Ascending aorta (tissue), 2 donors: ENCODE measurements around the gene SIKE1. TPM values are rescaled to one million over a fixed set of nuclear protein-coding genes. Genes with fewer than 3 reads are reported as not detected.

Source experiments
- DNase-seq, 2 donors: peaks; one replicate each; pipeline ENCODE4 v3.0.0-alpha.2; 2019; ENCODE audit warnings: low spot score in 2 of 2
- H3K27ac ChIP-seq, 2 donors: fragments of 200-600 bp; sonication (generic); one replicate each; pipeline ENCODE4 v1.5.1; 2016 to 2017; ENCODE audit warnings: mild to moderate bottlenecking in 1 of 2
- H3K27me3 ChIP-seq: fragments of 200-600 bp; sonication (generic); one replicate; pipeline ENCODE4 v1.5.1; 2017
- H3K36me3 ChIP-seq, 2 donors: fragments of 200-600 bp; sonication (generic); one replicate each; pipeline ENCODE4 v1.5.1; 2016
- H3K4me1 ChIP-seq, 2 donors: fragments of 200-600 bp; sonication (generic); one replicate each; pipeline ENCODE4 v1.5.1; 2016 to 2017; ENCODE audit warnings: mild to moderate bottlenecking in 1 of 2
- H3K4me3 ChIP-seq, 2 donors: fragments of 200-600 bp; sonication (generic); one replicate each; pipeline ENCODE4 v1.5.1; 2016 to 2017; ENCODE audit warnings: mild to moderate bottlenecking in 1 of 2
- H3K9me3 ChIP-seq, 2 donors: fragments of 200-600 bp; sonication (generic); one replicate each; pipeline ENCODE4 v1.5.1; 2016
- CTCF ChIP-seq, 3 experiments: fragments of 200-600 bp in 2 of 3; fragments of 450-650 bp in 1 of 3; sonication (generic) in 2 of 3; IDR thresholded peaks; one replicate each; pipeline ENCODE4 v1.5.1; 2016 to 2019; ENCODE audit warnings: antibody characterized with exemption in 3 of 3, mild to moderate bottlenecking in 1 of 3, moderate library complexity in 1 of 3
- intact Hi-C: fragments of 100-400 bp; cut with DNase I; formaldehyde crosslinking; loops from one replicate; pipeline ENCODE4 v1.15.1; 2023
- total RNA-seq: library from RNA; depleted of rRNA; stranded (reverse); fragments of >200 nt; gene quantifications from one replicate; pipeline ENCODE4 v1.1.0, GENCODE V29; 2016

The SIKE1 gene
- total RNA-seq, 1 donor from 2014 or later: 17.1 TPM

GRCh38 chr1:114740331-114740730 is 40.2 kb downstream of the SIKE1 start:
- no peak for DNase-seq
- H3K27ac ChIP-seq: no peak overlapping the region
- H3K9me3 ChIP-seq: no peaks in the 10 kb centered on the region
- TF ChIP-seq CTCF (IDR thresholded peaks at IDR 0.05): no peak
- no peak overlapping the region for H3K4me3 ChIP-seq
- peaks cover 33 to 50% of the 10 kb centered on the region in 2 donors for H3K36me3 ChIP-seq
- H3K4me1 ChIP-seq: no peaks in the 10 kb centered on the region
- no peaks in the 10 kb centered on the region for H3K27me3 ChIP-seq
- intact Hi-C loops: no loop called here

GRCh38 chr1:114737314-114737849 is 43.1 kb downstream of the SIKE1 start:
- Histone ChIP-seq H3K4me3 (no peak overlapping the region), H3K36me3 (peaks cover 52 to 65% of the 10 kb centered on the region in 2 donors), H3K27ac (no peak overlapping the region), H3K27me3 (no peaks in the 10 kb centered on the region), H3K9me3 (no peaks in the 10 kb centered on the region), H3K4me1 (no peaks in the 10 kb centered on the region)
- TF ChIP-seq CTCF (IDR thresholded peaks at IDR 0.05): no peak
- intact Hi-C loops: no loop called here
- DNase-seq: no peak

- Histone ChIP-seq H3K27me3 (no peaks in the 10 kb centered on the region), H3K36me3 (peaks cover 63 to 76% of the 10 kb centered on the region in 2 donors), H3K4me3 (no peak overlapping the region), H3K4me1 (no peaks in the 10 kb centered on the region), H3K27ac (no peak overlapping the region), H3K9me3 (no peaks in the 10 kb centered on the region)
- no peak for DNase-seq
- no peak for TF ChIP-seq CTCF (IDR thresholded peaks at IDR 0.05)
- intact Hi-C loops: no loop called here
Observed at GRCh38 chr1:114735479-114735878, 45.0 kb downstream of the SIKE1 start.

GRCh38 chr1:114729782-114730181 is 50.7 kb downstream of the SIKE1 start:
- no peak for DNase-seq
- intact Hi-C loops: no loop called here

GRCh38 chr1:114728553-114728952 is 51.9 kb downstream of the SIKE1 start:
- no peaks in the 10 kb centered on the region for H3K4me1 ChIP-seq
- peaks cover 63 to 89% of the 10 kb centered on the region in 2 donors for H3K36me3 ChIP-seq
- H3K27me3 ChIP-seq: no peaks in the 10 kb centered on the region
- no peak overlapping the region for H3K4me3 ChIP-seq
- DNase-seq: no peak
- no peak for TF ChIP-seq CTCF (IDR thresholded peaks at IDR 0.05)
- no peaks in the 10 kb centered on the region for H3K9me3 ChIP-seq
- H3K27ac ChIP-seq: no peak overlapping the region
- intact Hi-C loops: no loop called here

More at GRCh38 chr1:114729782-114730181, 50.7 kb downstream of the SIKE1 start:
- no peak for TF ChIP-seq CTCF (IDR thresholded peaks at IDR 0.05)
- Histone ChIP-seq H3K9me3 (no peaks in the 10 kb centered on the region), H3K4me1 (no peaks in the 10 kb centered on the region), H3K36me3 (peaks cover 53 to 90% of the 10 kb centered on the region in 2 donors), H3K27ac (no peak overlapping the region), H3K27me3 (no peaks in the 10 kb centered on the region), H3K4me3 (no peak overlapping the region)

- Histone ChIP-seq H3K4me3 (no peak overlapping the region), H3K36me3 (peaks cover 74 to 93% of the 10 kb centered on the region in 2 donors), H3K27me3 (no peaks in the 10 kb centered on the region), H3K9me3 (no peaks in the 10 kb centered on the region), H3K4me1 (no peaks in the 10 kb centered on the region), H3K27ac (no peak overlapping the region)
- intact Hi-C loops: no loop called here
- TF ChIP-seq CTCF (IDR thresholded peaks at IDR 0.05): no peak
- no peak for DNase-seq
Observed at GRCh38 chr1:114725230-114725629, 55.3 kb downstream of the SIKE1 start.
